Measurements from ENCODE around the gene PRSS38. TPM values are rescaled to one million over a fixed set of nuclear protein-coding genes. Genes with fewer than 3 reads are reported as not detected.

Gene PRSS38
- total and polyA plus RNA-seq, 2 experiments from 2014 or later, result not detected

DNA sequence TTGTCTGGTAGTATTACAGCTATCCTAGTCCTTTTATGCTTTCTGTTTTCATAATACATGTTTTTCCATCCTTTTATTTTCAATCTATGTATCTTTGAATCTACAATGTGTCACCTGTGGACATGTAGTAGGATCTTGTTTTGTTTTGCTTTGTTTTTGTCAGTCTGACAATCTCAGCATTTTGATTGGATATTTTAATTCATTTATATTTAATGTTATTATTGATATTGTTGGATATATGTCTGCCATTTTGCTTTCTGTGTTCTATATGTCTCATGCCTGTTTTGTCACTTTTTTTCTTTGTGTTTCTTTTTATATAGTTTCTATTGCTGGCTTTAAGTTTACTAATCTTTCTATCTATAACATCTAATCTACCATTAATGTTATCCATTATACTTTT lies 11.5 kb upstream of the PRSS38 start:
- no peak overlapping the region for H3K9ac ChIP-seq
- no peaks in the 10 kb centered on the region for H3K79me2 ChIP-seq (ENCODE audit: insufficient read depth)

DNA sequence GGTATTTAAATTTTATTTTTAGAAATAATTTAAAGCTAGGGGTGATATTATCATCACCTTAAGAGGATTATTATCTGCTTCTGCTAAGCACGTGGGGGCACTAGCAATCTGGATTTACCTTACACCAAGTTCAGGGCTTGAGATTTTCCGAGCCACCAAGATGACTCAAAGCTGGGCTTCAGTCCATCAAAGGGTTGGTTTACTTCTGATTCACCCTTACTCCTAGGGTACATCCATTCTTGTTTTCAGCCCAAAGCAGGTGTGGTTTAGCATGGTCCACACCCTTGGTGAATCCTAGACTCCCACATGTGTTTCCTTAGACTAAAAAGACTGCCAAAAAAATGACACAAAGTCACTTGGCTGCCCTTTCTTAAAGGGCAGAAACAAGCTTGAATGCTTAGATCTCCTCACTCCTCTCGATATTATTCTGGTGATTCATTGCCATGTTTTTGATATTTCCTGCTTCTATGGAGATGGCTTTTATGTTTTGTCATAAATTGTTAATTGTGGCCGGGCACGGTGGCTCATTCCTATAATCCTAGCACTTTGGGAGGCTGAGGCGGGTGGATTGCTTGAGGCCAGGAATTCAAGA lies 9.8 kb upstream of the PRSS38 start:
- Histone ChIP-seq H3K9ac (no peak overlapping the region), H3K4me2 (ENCODE audit: unreplicated experiment) (peak overlapping the region; percentile 15), H3K9me3 (ENCODE audit: low read depth) (no peaks in the 10 kb centered on the region), H3K9me2 (ENCODE audit: insufficient read depth) (no peaks in the 10 kb centered on the region), H3K27ac (peak overlapping the region; percentile 68), H4K20me1 (ENCODE audit: insufficient read depth) (no peaks in the 10 kb centered on the region), H3F3A (ENCODE audit: insufficient read depth) (peaks cover 19% of the 10 kb centered on the region; the same call in 1 of the 2 replicates), H3K4me1 (ENCODE audit: insufficient read depth) (peaks cover 14% of the 10 kb centered on the region), H3K36me3 (ENCODE audit: low read depth) (no peaks in the 10 kb centered on the region), H3K79me2 (ENCODE audit: insufficient read depth) (no peaks in the 10 kb centered on the region), H3K27me3 (replicated peaks; ENCODE audit: insufficient read depth) (no peaks in the 10 kb centered on the region), H3K4me3 (no peak overlapping the region), H2AFZ (no peak overlapping the region)
- DNase-seq, result peak; percentile 98
- in situ Hi-C loops (cut with MboI), result no loop called here
- 0 to 5% methylated on average over 6 of the region's 6 CpGs for WGBS, 2 experiments (ENCODE audit: low coverage in 1 of 2, low lambda C conversion rate in 2 of 2, missing lambda C conversion rate in 2 of 2)
- TF ChIP-seq EZH2phosphoT487 (IDR thresholded peaks at IDR 0.05; ENCODE audit: insufficient read depth, low read depth), result 0 out of 2 replicates have a peak, but pooled peaks have one; percentile 54
- no peak for TF ChIP-seq EZH2 (IDR thresholded peaks at IDR 0.05; ENCODE audit: insufficient read depth, poor library complexity, severe bottlenecking)

More for the DNA sequence above, 11.5 kb upstream of the PRSS38 start:
- no peaks in the 10 kb centered on the region for H3K9me3 ChIP-seq (ENCODE audit: low read depth)
- no peaks in the 10 kb centered on the region for H4K20me1 ChIP-seq (ENCODE audit: insufficient read depth)
- TF ChIP-seq EZH2phosphoT487 (IDR thresholded peaks at IDR 0.05; ENCODE audit: insufficient read depth, low read depth) (no peak), EZH2 (IDR thresholded peaks at IDR 0.05; ENCODE audit: insufficient read depth, poor library complexity, severe bottlenecking) (no peak)
- H3K4me3 ChIP-seq, result no peak overlapping the region
- no peaks in the 10 kb centered on the region for H3K9me2 ChIP-seq (ENCODE audit: insufficient read depth)
- H2AFZ ChIP-seq, result no peak overlapping the region
- H3K27me3 ChIP-seq (replicated peaks; ENCODE audit: insufficient read depth), result no peaks in the 10 kb centered on the region
- no peak overlapping the region for H3K27ac ChIP-seq
- peaks cover 14% of the 10 kb centered on the region for H3K4me1 ChIP-seq (ENCODE audit: insufficient read depth)
- no peaks in the 10 kb centered on the region for H3K36me3 ChIP-seq (ENCODE audit: low read depth)
- no peak for DNase-seq
- in situ Hi-C loops (cut with MboI), result no loop called here
- no peak overlapping the region for H3K4me2 ChIP-seq (ENCODE audit: unreplicated experiment)
- peaks cover 19% of the 10 kb centered on the region; the same call in 1 of the 2 replicates for H3F3A ChIP-seq (ENCODE audit: insufficient read depth)

DNA sequence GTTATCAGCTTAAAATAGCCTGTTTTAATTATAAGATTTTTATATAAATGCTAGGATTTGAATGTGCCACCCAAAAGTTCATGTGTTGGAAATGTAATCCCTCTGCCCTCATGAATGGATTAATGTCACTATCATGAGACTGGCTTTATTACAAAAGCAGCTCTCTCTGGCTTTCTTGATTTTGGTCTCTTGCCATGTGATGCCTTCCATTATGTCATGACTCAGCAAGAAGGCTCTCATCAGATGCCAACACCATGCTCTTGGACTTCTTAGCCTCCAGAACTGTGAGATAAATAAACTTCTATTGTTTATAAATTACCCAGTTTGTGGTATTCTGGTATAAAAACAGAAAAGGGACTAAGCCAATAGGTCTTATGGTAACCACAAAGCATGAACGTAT lies 6.9 kb upstream of the PRSS38 start:
- Histone ChIP-seq H3K9ac (no peak overlapping the region), H3K27ac (no peak overlapping the region), H3F3A (ENCODE audit: insufficient read depth) (peaks cover 19% of the 10 kb centered on the region; the same call in 1 of the 2 replicates), H2AFZ (no peak overlapping the region), H4K20me1 (ENCODE audit: insufficient read depth) (no peaks in the 10 kb centered on the region), H3K36me3 (ENCODE audit: low read depth) (no peaks in the 10 kb centered on the region), H3K9me3 (ENCODE audit: low read depth) (no peaks in the 10 kb centered on the region), H3K4me2 (ENCODE audit: unreplicated experiment) (no peak overlapping the region), H3K9me2 (ENCODE audit: insufficient read depth) (no peaks in the 10 kb centered on the region), H3K4me1 (ENCODE audit: insufficient read depth) (peaks cover 14% of the 10 kb centered on the region), H3K4me3 (no peak overlapping the region), H3K79me2 (ENCODE audit: insufficient read depth) (no peaks in the 10 kb centered on the region), H3K27me3 (replicated peaks; ENCODE audit: insufficient read depth) (no peaks in the 10 kb centered on the region)
- DNase-seq, result peak; percentile 51
- TF ChIP-seq EZH2 (IDR thresholded peaks at IDR 0.05; ENCODE audit: insufficient read depth, poor library complexity, severe bottlenecking) (no peak), EZH2phosphoT487 (IDR thresholded peaks at IDR 0.05; ENCODE audit: insufficient read depth, low read depth) (no peak)
- WGBS, 2 experiments (ENCODE audit: low coverage in 1 of 2, low lambda C conversion rate in 2 of 2, missing lambda C conversion rate in 2 of 2), result 8 to 11% methylated on average over 1 of the region's 1 CpG
- in situ Hi-C loops (cut with MboI), result no loop called here

DNA sequence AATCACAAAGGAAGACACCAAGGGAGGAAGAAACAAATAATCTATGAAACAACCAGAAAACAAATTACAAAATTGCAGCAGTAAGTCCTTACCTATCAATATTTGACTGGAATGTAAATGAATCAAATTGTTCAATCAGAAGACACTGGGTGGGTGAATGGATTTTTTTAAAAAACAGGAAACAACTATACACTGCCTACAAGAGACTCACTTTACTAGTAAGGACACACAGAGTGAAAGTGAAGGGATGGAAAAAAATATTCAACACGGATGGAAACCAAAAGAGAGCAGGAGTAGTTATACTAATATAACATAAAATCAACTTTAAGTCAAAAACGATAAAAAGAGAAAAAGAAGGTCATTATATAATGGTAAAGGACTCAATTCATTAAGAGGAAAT lies 6.4 kb upstream of the PRSS38 start:
- in situ Hi-C loops (cut with MboI), result no loop called here
- no peaks in the 10 kb centered on the region for H3K27me3 ChIP-seq (replicated peaks; ENCODE audit: insufficient read depth)

DNA sequence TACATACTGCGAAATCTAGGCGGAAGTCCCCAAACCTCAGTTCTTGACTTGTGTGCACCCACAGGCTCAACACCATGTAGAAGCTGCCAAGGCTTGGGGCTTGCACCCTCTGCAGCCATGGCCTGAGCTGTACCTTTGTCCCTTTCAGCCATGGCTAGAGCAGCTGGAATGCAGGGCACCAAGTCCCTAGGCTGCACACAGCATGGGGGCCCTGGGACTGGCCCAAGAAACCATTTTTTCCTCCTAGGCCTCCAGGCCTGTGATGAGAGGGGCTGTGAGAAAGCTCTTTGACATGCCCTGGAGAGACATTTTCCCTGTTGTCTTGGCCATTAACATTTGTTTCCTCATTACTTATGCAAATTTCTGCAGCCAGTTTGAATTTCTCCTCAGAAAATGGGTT lies 1.5 kb upstream of the PRSS38 start:
- H3K4me2 ChIP-seq (ENCODE audit: unreplicated experiment), result no peak overlapping the region
- H3K9ac ChIP-seq, result no peak overlapping the region
- no peak overlapping the region for H2AFZ ChIP-seq
- H4K20me1 ChIP-seq (ENCODE audit: insufficient read depth), result no peaks in the 10 kb centered on the region
- in situ Hi-C loops (cut with MboI), result no loop called here
- no peaks in the 10 kb centered on the region for H3K9me3 ChIP-seq (ENCODE audit: low read depth)
- no peaks in the 10 kb centered on the region for H3K9me2 ChIP-seq (ENCODE audit: insufficient read depth)
- no peaks in the 10 kb centered on the region for H3K36me3 ChIP-seq (ENCODE audit: low read depth)
- no peak overlapping the region for H3K27ac ChIP-seq
- H3F3A ChIP-seq (ENCODE audit: insufficient read depth), result no peaks in the 10 kb centered on the region
- DNase-seq, result no peak
- no peaks in the 10 kb centered on the region for H3K79me2 ChIP-seq (ENCODE audit: insufficient read depth)
- H3K4me1 ChIP-seq (ENCODE audit: insufficient read depth), result no peaks in the 10 kb centered on the region
- TF ChIP-seq EZH2phosphoT487 (IDR thresholded peaks at IDR 0.05; ENCODE audit: insufficient read depth, low read depth) (no peak), EZH2 (IDR thresholded peaks at IDR 0.05; ENCODE audit: insufficient read depth, poor library complexity, severe bottlenecking) (no peak)
- H3K27me3 ChIP-seq (replicated peaks; ENCODE audit: insufficient read depth), result no peaks in the 10 kb centered on the region
- 86 to 94% methylated on average over 2 of the region's 2 CpGs for WGBS, 2 experiments (ENCODE audit: low coverage in 1 of 2, low lambda C conversion rate in 2 of 2, missing lambda C conversion rate in 2 of 2)
- no peak overlapping the region for H3K4me3 ChIP-seq

More for the DNA sequence above, 6.4 kb upstream of the PRSS38 start:
- no peaks in the 10 kb centered on the region for H3K9me2 ChIP-seq (ENCODE audit: insufficient read depth)
- TF ChIP-seq EZH2 (IDR thresholded peaks at IDR 0.05; ENCODE audit: insufficient read depth, poor library complexity, severe bottlenecking), result no peak
- no peak overlapping the region for H3K27ac ChIP-seq
- no peaks in the 10 kb centered on the region for H3K9me3 ChIP-seq (ENCODE audit: low read depth)
- H3K4me3 ChIP-seq, result no peak overlapping the region
- no peaks in the 10 kb centered on the region for H3K36me3 ChIP-seq (ENCODE audit: low read depth)
- no peaks in the 10 kb centered on the region for H3K79me2 ChIP-seq (ENCODE audit: insufficient read depth)
- DNase-seq, result no peak
- H2AFZ ChIP-seq, result no peak overlapping the region
- H3F3A ChIP-seq (ENCODE audit: insufficient read depth), result peaks cover 19% of the 10 kb centered on the region; the same call in 1 of the 2 replicates
- 39 to 41% methylated on average over 2 of the region's 2 CpGs for WGBS, 2 experiments (ENCODE audit: low coverage in 1 of 2, low lambda C conversion rate in 2 of 2, missing lambda C conversion rate in 2 of 2)
- H4K20me1 ChIP-seq (ENCODE audit: insufficient read depth), result no peaks in the 10 kb centered on the region
- H3K4me1 ChIP-seq (ENCODE audit: insufficient read depth), result peaks cover 14% of the 10 kb centered on the region
- no peak overlapping the region for H3K4me2 ChIP-seq (ENCODE audit: unreplicated experiment)
- no peak overlapping the region for H3K9ac ChIP-seq

All from GM23248 (cell line).